CD8-positive, alpha-beta memory T cell (primary cell): ENCODE data around the gene LRP1B. TPM values are rescaled to one million over a fixed set of nuclear protein-coding genes. Genes with fewer than 3 reads are reported as not detected.

Experiments used
- CTCF ChIA-PET: fragments of 350-600 bp; sonication (Branson Sonifier 250); formaldehyde crosslinking; loops from one replicate; lab custom pipeline; 2021; ENCODE audit warnings: antibody characterized with exemption; lab: Charles Lee
- POLR2A ChIA-PET: fragments of 350-600 bp; sonication (Branson Sonifier 250); formaldehyde crosslinking; loops from one replicate; lab custom pipeline; 2021; ENCODE audit warnings: antibody characterized with exemption; lab: Charles Lee
- DNase-seq, 5 donors: peaks; one replicate each; pipeline versions ENCODE4 v3.0.0 to v3.0.0-alpha.2; 2020 to 2022; ENCODE audit warnings: mixed read lengths in 1 of 5
- H3K27ac ChIP-seq: one replicate; pipeline ENCODE4 v1.7.0; 2013; ENCODE audit warnings: low read depth, mild to moderate bottlenecking, low read length, moderate library complexity
- H3K27me3 ChIP-seq: 2 replicates; pipeline ENCODE4 v1.7.0; 2013; ENCODE audit warnings: low read length, mild to moderate bottlenecking; ENCODE audit not compliant: insufficient read depth, poor library complexity, severe bottlenecking
- H3K36me3 ChIP-seq: 2 replicates; pipeline ENCODE4 v1.7.0; 2013; ENCODE audit warnings: mild to moderate bottlenecking, low read length, moderate library complexity; ENCODE audit not compliant: insufficient read depth
- H3K4me1 ChIP-seq: 2 replicates; pipeline ENCODE4 v1.7.0; 2013; ENCODE audit warnings: mild to moderate bottlenecking, low read length, moderate library complexity; ENCODE audit not compliant: insufficient read depth
- H3K4me3 ChIP-seq: 2 replicates; pipeline ENCODE4 v1.7.0; 2013; ENCODE audit warnings: mild to moderate bottlenecking, low read length
- H3K9me3 ChIP-seq: 2 replicates; pipeline ENCODE4 v1.7.0; 2013; ENCODE audit warnings: mild to moderate bottlenecking, low read length
- H3K27ac Mint-ChIP-seq, 8 donors: one replicate each; pipeline ENCODE4 v1.8.0; 2020 to 2021; ENCODE audit warnings: mixed read lengths in 8 of 8, mild to moderate bottlenecking in 6 of 8, inconsistent platforms in 3 of 8, moderate library complexity in 3 of 8
- H3K27me3 Mint-ChIP-seq, 2 donors: one replicate each; pipeline ENCODE4 v1.8.0; 2020 to 2021; ENCODE audit warnings: mixed read lengths in 2 of 2, mild to moderate bottlenecking in 1 of 2, moderate library complexity in 1 of 2
- H3K36me3 Mint-ChIP-seq, 3 donors: one replicate each; pipeline ENCODE4 v1.8.0; 2020 to 2021; ENCODE audit warnings: mixed read lengths in 3 of 3, inconsistent platforms in 1 of 3, mild to moderate bottlenecking in 1 of 3
- H3K4me1 Mint-ChIP-seq, 3 donors: one replicate each; pipeline ENCODE4 v1.8.0; 2020 to 2021; ENCODE audit warnings: mixed read lengths in 3 of 3, inconsistent platforms in 1 of 3, mild to moderate bottlenecking in 1 of 3
- H3K4me3 Mint-ChIP-seq, 7 donors: one replicate each; pipeline ENCODE4 v1.8.0; 2020 to 2021; ENCODE audit warnings: mixed read lengths in 7 of 7, mild to moderate bottlenecking in 6 of 7, moderate library complexity in 4 of 7, inconsistent platforms in 2 of 7
- H3K9me3 Mint-ChIP-seq, 5 donors: one replicate each; pipeline ENCODE4 v1.8.0; 2020 to 2022; ENCODE audit warnings: mixed read lengths in 5 of 5, mild to moderate bottlenecking in 3 of 5, moderate library complexity in 2 of 5, inconsistent platforms in 1 of 5
- polyA plus RNA-seq: library from polyadenylated mRNA; unstranded; fragments of 300-500 nt; fragmentation: Illumina TruSeq; gene quantifications from one replicate; pipeline ENCODE4 v1.2.3, GENCODE V29; 2021
- total RNA-seq, 2 experiments: library from RNA; stranded (reverse); gene quantifications; one replicate each; pipeline ENCODE4 v1.2.3, GENCODE V29; 2021

Gene LRP1B
- total and polyA plus RNA-seq, 3 experiments from 2014 or later: not detected

- Histone ChIP-seq H3K27me3 (no peaks in the 10 kb centered on the region), H3K36me3 (no peaks in the 10 kb centered on the region), H3K4me1 (no peaks in the 10 kb centered on the region), H3K27ac (no peak overlapping the region), H3K9me3 (peaks cover 5% of the 10 kb centered on the region), H3K4me3 (no peak overlapping the region)
- H3K4me1 Mint-ChIP-seq: no peaks in the 10 kb centered on the region
- ChIA-PET CTCF (no interaction called here), POLR2A (no interaction called here)
- H3K27ac Mint-ChIP-seq: no peak overlapping the region
- no peak for DNase-seq
- H3K27me3 Mint-ChIP-seq: no peaks in the 10 kb centered on the region
- H3K9me3 Mint-ChIP-seq: peaks cover 1 to 29% (median 5%) of the 10 kb centered on the region in 5 donors
- H3K36me3 Mint-ChIP-seq: no peaks in the 10 kb centered on the region
- H3K4me3 Mint-ChIP-seq: no peak overlapping the region
Measured at GRCh38 chr2:141888987-141889555, 241.7 kb downstream of the LRP1B start.

GRCh38 chr2:141887363-141887762 lies 243.5 kb downstream of the LRP1B start:
- H3K36me3 Mint-ChIP-seq: no peaks in the 10 kb centered on the region

GRCh38 chr2:141878016-141878415 lies 252.8 kb downstream of the LRP1B start:
- H3K9me3 ChIP-seq: no peaks in the 10 kb centered on the region
- no peaks in the 10 kb centered on the region for H3K27me3 ChIP-seq
- H3K4me3 ChIP-seq: no peak overlapping the region
- H3K9me3 Mint-ChIP-seq: peaks cover 0 to 18% (median 2%) of the 10 kb centered on the region in 5 donors
- CTCF ChIA-PET: no interaction called here
- no peak overlapping the region for H3K27ac ChIP-seq
- H3K27ac Mint-ChIP-seq: no peak overlapping the region
- no peaks in the 10 kb centered on the region for H3K4me1 Mint-ChIP-seq
- no peaks in the 10 kb centered on the region for H3K4me1 ChIP-seq
- no peaks in the 10 kb centered on the region for H3K36me3 ChIP-seq
- peaks cover 0 to 4% of the 10 kb centered on the region in 2 donors for H3K27me3 Mint-ChIP-seq
- no peaks in the 10 kb centered on the region for H3K36me3 Mint-ChIP-seq
- H3K4me3 Mint-ChIP-seq: no peak overlapping the region
- POLR2A ChIA-PET: no interaction called here
- no peak for DNase-seq

More at GRCh38 chr2:141887363-141887762, 243.5 kb downstream of the LRP1B start:
- no peak overlapping the region for H3K27ac Mint-ChIP-seq
- no peaks in the 10 kb centered on the region for H3K27me3 ChIP-seq
- no peak for DNase-seq
- H3K4me3 ChIP-seq: no peak overlapping the region
- H3K36me3 ChIP-seq: no peaks in the 10 kb centered on the region
- peaks cover 1 to 25% (median 5%) of the 10 kb centered on the region in 5 donors for H3K9me3 Mint-ChIP-seq
- no peaks in the 10 kb centered on the region for H3K4me1 Mint-ChIP-seq
- H3K4me3 Mint-ChIP-seq: no peak overlapping the region
- H3K4me1 ChIP-seq: no peaks in the 10 kb centered on the region
- H3K9me3 ChIP-seq: peaks cover 5% of the 10 kb centered on the region
- no peak overlapping the region for H3K27ac ChIP-seq
- POLR2A ChIA-PET: no interaction called here
- CTCF ChIA-PET: no interaction called here
- no peaks in the 10 kb centered on the region for H3K27me3 Mint-ChIP-seq

- Histone ChIP-seq H3K27ac (no peak overlapping the region), H3K36me3 (no peaks in the 10 kb centered on the region), H3K4me1 (no peaks in the 10 kb centered on the region), H3K4me3 (no peak overlapping the region), H3K9me3 (no peaks in the 10 kb centered on the region), H3K27me3 (no peaks in the 10 kb centered on the region)
- ChIA-PET CTCF (no interaction called here), POLR2A (no interaction called here)
- Mint-ChIP-seq H3K27ac (no peak overlapping the region), H3K4me3 (no peak overlapping the region), H3K4me1 (no peaks in the 10 kb centered on the region), H3K36me3 (no peaks in the 10 kb centered on the region), H3K27me3 (no peaks in the 10 kb centered on the region), H3K9me3 (peaks cover 0 to 32% (median 5%) of the 10 kb centered on the region in 5 donors)
- no peak for DNase-seq
Measured at GRCh38 chr2:141871913-141872634, 258.7 kb downstream of the LRP1B start.

- H3K27ac ChIP-seq: no peak overlapping the region
- CTCF ChIA-PET: no interaction called here
- no peaks in the 10 kb centered on the region for H3K36me3 Mint-ChIP-seq
- H3K4me3 Mint-ChIP-seq: no peak overlapping the region
- H3K27ac Mint-ChIP-seq: no peak overlapping the region
- H3K36me3 ChIP-seq: no peaks in the 10 kb centered on the region
- no peaks in the 10 kb centered on the region for H3K27me3 ChIP-seq
- no peaks in the 10 kb centered on the region for H3K9me3 ChIP-seq
- POLR2A ChIA-PET: no interaction called here
- no peak overlapping the region for H3K4me3 ChIP-seq
- H3K9me3 Mint-ChIP-seq: peaks cover 0 to 32% (median 5%) of the 10 kb centered on the region in 5 donors
- H3K4me1 ChIP-seq: no peaks in the 10 kb centered on the region
- H3K27me3 Mint-ChIP-seq: no peaks in the 10 kb centered on the region
- DNase-seq: no peak
- no peaks in the 10 kb centered on the region for H3K4me1 Mint-ChIP-seq
Measured at GRCh38 chr2:141869572-141869971, 261.2 kb downstream of the LRP1B start.

GRCh38 chr2:141863964-141864363 lies 266.9 kb downstream of the LRP1B start:
- no peak overlapping the region for H3K27ac Mint-ChIP-seq
- no peaks in the 10 kb centered on the region for H3K36me3 Mint-ChIP-seq
- CTCF ChIA-PET: interaction anchor here (0.6 kb wide), 1 partner anchor 337 kb away, joined by 3 read pairs; no protein-coding TSS in a partner anchor
- H3K9me3 Mint-ChIP-seq: peaks cover 0 to 21% (median 4%) of the 10 kb centered on the region in 5 donors
- Histone ChIP-seq H3K9me3 (no peaks in the 10 kb centered on the region), H3K27me3 (no peaks in the 10 kb centered on the region), H3K36me3 (no peaks in the 10 kb centered on the region), H3K27ac (no peak overlapping the region), H3K4me1 (no peaks in the 10 kb centered on the region), H3K4me3 (no peak overlapping the region)
- H3K27me3 Mint-ChIP-seq: no peaks in the 10 kb centered on the region
- POLR2A ChIA-PET: no interaction called here
- H3K4me3 Mint-ChIP-seq: no peak overlapping the region
- H3K4me1 Mint-ChIP-seq: no peaks in the 10 kb centered on the region
- no peak for DNase-seq

GRCh38 chr2:141856215-141856919 lies 274.4 kb downstream of the LRP1B start:
- POLR2A ChIA-PET: no interaction called here
- CTCF ChIA-PET: no interaction called here

GRCh38 chr2:141848191-141848590 lies 282.6 kb downstream of the LRP1B start:
- no peak for DNase-seq
- no peaks in the 10 kb centered on the region for H3K9me3 ChIP-seq
- Mint-ChIP-seq H3K27ac (no peak overlapping the region), H3K4me3 (no peak overlapping the region), H3K4me1 (no peaks in the 10 kb centered on the region), H3K36me3 (no peaks in the 10 kb centered on the region), H3K9me3 (peaks cover 0 to 25% (median 3%) of the 10 kb centered on the region in 5 donors), H3K27me3 (no peaks in the 10 kb centered on the region)
- no peak overlapping the region for H3K4me3 ChIP-seq
- H3K4me1 ChIP-seq: no peaks in the 10 kb centered on the region
- no peaks in the 10 kb centered on the region for H3K36me3 ChIP-seq
- CTCF ChIA-PET: no interaction called here
- no peaks in the 10 kb centered on the region for H3K27me3 ChIP-seq
- H3K27ac ChIP-seq: no peak overlapping the region
- POLR2A ChIA-PET: no interaction called here

More at GRCh38 chr2:141856215-141856919, 274.4 kb downstream of the LRP1B start:
- Mint-ChIP-seq H3K4me1 (no peaks in the 10 kb centered on the region), H3K9me3 (peaks cover 0 to 44% (median 2%) of the 10 kb centered on the region in 5 donors), H3K4me3 (no peak overlapping the region), H3K36me3 (no peaks in the 10 kb centered on the region), H3K27ac (no peak overlapping the region), H3K27me3 (no peaks in the 10 kb centered on the region)
- no peaks in the 10 kb centered on the region for H3K27me3 ChIP-seq
- H3K36me3 ChIP-seq: no peaks in the 10 kb centered on the region
- H3K4me1 ChIP-seq: no peaks in the 10 kb centered on the region
- H3K9me3 ChIP-seq: no peaks in the 10 kb centered on the region
- no peak overlapping the region for H3K27ac ChIP-seq
- no peak overlapping the region for H3K4me3 ChIP-seq
- no peak for DNase-seq
